ENCODE measurements around the gene LMLN.
A peak's percentile ranks its signal among the peaks of the same experiment; 100 is the strongest.
"Not testable (repeated sequence)": the region's sequence is repeated elsewhere in the genome, so short reads cannot be mapped to it uniquely, and the experiment has no call there.

The LMLN gene

GRCh38 chr3:197959891-197960693, at the start of gene LMLN:
Gene LMLN (plus strand): TSS chr3:197960217. CDS start chr3:197960246, 29 bp downstream.
- Mint-ChIP-seq H3K27me3 (ENCODE audit: low read depth) (no peaks in the 10 kb centered on the region), H3K4me1 (peaks cover 38% of the 10 kb centered on the region), H3K36me3 (ENCODE audit: low read depth) (peaks cover 25% of the 10 kb centered on the region), H3K4me3 (peak within 1 kb of the TSS; percentile 91 to 93 (median 92)), H3K27ac (peak within 1 kb of the TSS; percentile 82 to 87 (median 86)), H3K9me3 (no peaks in the 10 kb centered on the region)
- TF ChIP-seq CTCF (IDR thresholded peaks at IDR 0.05; ENCODE audit: unreplicated experiment in 3 of 3): no peak

GRCh38 chr3:197912741-197913476, 47.1 kb upstream of the LMLN start:
- Mint-ChIP-seq H3K9me3 (no peaks in the 10 kb centered on the region), H3K4me3 (peak overlapping the region in 2 of 3 experiments; percentile 51 to 55), H3K36me3 (ENCODE audit: low read depth) (peaks cover 9% of the 10 kb centered on the region), H3K4me1 (no peaks in the 10 kb centered on the region), H3K27me3 (ENCODE audit: low read depth) (no peaks in the 10 kb centered on the region), H3K27ac (peak overlapping the region in 1 of 3 experiments; percentile 23)
- TF ChIP-seq CTCF (IDR thresholded peaks at IDR 0.05; ENCODE audit: unreplicated experiment in 3 of 3): no peak

- peaks cover 9% of the 10 kb centered on the region for H3K36me3 Mint-ChIP-seq (ENCODE audit: low read depth)
- no peak overlapping the region for H3K27ac Mint-ChIP-seq
- H3K9me3 Mint-ChIP-seq: no peaks in the 10 kb centered on the region
- no peak for TF ChIP-seq CTCF (IDR thresholded peaks at IDR 0.05; ENCODE audit: unreplicated experiment in 3 of 3)
- no peaks in the 10 kb centered on the region for H3K27me3 Mint-ChIP-seq (ENCODE audit: low read depth)
- H3K4me3 Mint-ChIP-seq: no peak overlapping the region
- H3K4me1 Mint-ChIP-seq: no peaks in the 10 kb centered on the region
Observed at GRCh38 chr3:197913641-197914380, 46.2 kb upstream of the LMLN start.

GRCh38 chr3:197921429-197922275, 38.4 kb upstream of the LMLN start:
- H3K27ac Mint-ChIP-seq; H3K27me3 Mint-ChIP-seq (ENCODE audit: low read depth); H3K4me3 Mint-ChIP-seq; H3K9me3 Mint-ChIP-seq; H3K4me1 Mint-ChIP-seq: not testable (repeated sequence)
- H3K36me3 Mint-ChIP-seq (ENCODE audit: low read depth): peaks cover 31% of the 10 kb centered on the region

- no peak overlapping the region for H3K4me3 Mint-ChIP-seq
- peaks cover 36% of the 10 kb centered on the region for H3K36me3 Mint-ChIP-seq (ENCODE audit: low read depth)
- no peak for TF ChIP-seq CTCF (IDR thresholded peaks at IDR 0.05; ENCODE audit: unreplicated experiment in 3 of 3)
- no peaks in the 10 kb centered on the region for H3K9me3 Mint-ChIP-seq
- no peaks in the 10 kb centered on the region for H3K27me3 Mint-ChIP-seq (ENCODE audit: low read depth)
- no peak overlapping the region for H3K27ac Mint-ChIP-seq
- H3K4me1 Mint-ChIP-seq: no peaks in the 10 kb centered on the region
Observed at GRCh38 chr3:197926418-197926817, 33.6 kb upstream of the LMLN start.

- not testable (repeated sequence) for H3K9me3 Mint-ChIP-seq; H3K4me1 Mint-ChIP-seq; H3K27ac Mint-ChIP-seq; H3K27me3 Mint-ChIP-seq (ENCODE audit: low read depth); H3K4me3 Mint-ChIP-seq
- peaks cover 29% of the 10 kb centered on the region for H3K36me3 Mint-ChIP-seq (ENCODE audit: low read depth)
Observed at GRCh38 chr3:197927578-197927977, 32.4 kb upstream of the LMLN start.
